ENCODE measurements around the gene DENND6B. TPM values are rescaled to one million over a fixed set of nuclear protein-coding genes. Genes with fewer than 3 reads are reported as not detected.

The DENND6B gene
- 1.6 and 2.1 TPM in 2 replicates for total RNA-seq

GRCh38 chr22:50326956-50327710 is at the start of gene DENND6B:
DENND6B (minus strand) TSS chr22:50327012; CDS start chr22:50326988, 24 bp downstream.

GRCh38 chr22:50342651-50343540 is 16.1 kb upstream of the DENND6B start, which contains the start of gene PPP6R2:
PPP6R2 (plus strand) TSS chr22:50343327; CDS start chr22:50393909, 50,582 bp downstream.

GRCh38 chr22:50306753-50307749 is 19.8 kb downstream of the DENND6B start, which contains the start of gene PLXNB2:
PLXNB2 (minus strand) TSS chr22:50307646; CDS start chr22:50290584, 17,062 bp downstream.

GRCh38 chr22:50269970-50270665 is 56.7 kb downstream of the DENND6B start, which contains the start of gene MAPK11:
MAPK11 (minus strand) TSS chr22:50270380; CDS start chr22:50270292, 88 bp downstream.

GRCh38 chr22:50261615-50262459 is 65.0 kb downstream of the DENND6B start, which contains the start of gene MAPK12:
MAPK12 (minus strand) TSS chr22:50261683; CDS start chr22:50261509, 174 bp downstream.

Other genes with a start within 250 kb of the DENND6B start
- 0.65 and 3.1 TPM in 2 replicates for gene MLC1, start 241.6 kb downstream of the DENND6B start, total RNA-seq
- 8.6 and 14.8 TPM in 2 replicates for gene MOV10L1, start 237.0 kb downstream of the DENND6B start, total RNA-seq
- 0.85 and 1.0 TPM in 2 replicates for gene PANX2, start 156.3 kb downstream of the DENND6B start, total RNA-seq
- gene TRABD, start 141.1 kb downstream of the DENND6B start, total RNA-seq: 16.6 and 19.5 TPM in 2 replicates
- 19.9 and 21.4 TPM in 2 replicates for gene SELENOO, start 126.0 kb downstream of the DENND6B start, total RNA-seq
- gene TUBGCP6, start 82.0 kb downstream of the DENND6B start, total RNA-seq: 19.5 and 31.0 TPM in 2 replicates
- gene HDAC10, start 75.7 kb downstream of the DENND6B start, total RNA-seq: 16.1 and 19.6 TPM in 2 replicates
- gene MAPK12, start 65.3 kb downstream of the DENND6B start, total RNA-seq: 30.3 and 31.2 TPM in 2 replicates
- gene MAPK11, start 56.6 kb downstream of the DENND6B start, total RNA-seq: 4.8 and 5.1 TPM in 2 replicates
- 130 and 166 TPM in 2 replicates for gene PLXNB2, start 19.4 kb downstream of the DENND6B start, total RNA-seq
- 64.1 and 64.8 TPM in 2 replicates for gene PPP6R2, start 16.3 kb upstream of the DENND6B start, total RNA-seq
- gene SBF1, start 148.0 kb upstream of the DENND6B start, total RNA-seq: 54.6 and 79.1 TPM in 2 replicates
- gene ADM2, start 154.5 kb upstream of the DENND6B start, total RNA-seq: 1.4 and 2.4 TPM in 2 replicates
- not detected in 2 replicates for gene MIOX, start 159.8 kb upstream of the DENND6B start, total RNA-seq
- 20.9 and 28.4 TPM in 2 replicates for gene LMF2, start 180.7 kb upstream of the DENND6B start, total RNA-seq
- 17.1 and 18.6 TPM in 2 replicates for gene NCAPH2, start 181.2 kb upstream of the DENND6B start, total RNA-seq
- 0.57 and 1.6 TPM in 2 replicates for gene SCO2, start 198.6 kb upstream of the DENND6B start, total RNA-seq
- gene TYMP, start 203.0 kb upstream of the DENND6B start, total RNA-seq: 15.7 and 26.9 TPM in 2 replicates
- 0.28 TPM in 2 replicates for gene KLHDC7B, start 218.9 kb upstream of the DENND6B start, total RNA-seq
- gene SYCE3, start 235.9 kb upstream of the DENND6B start, total RNA-seq: 0.37 and 0.85 TPM in 2 replicates